ENCODE measurements around the gene GPC5. TPM values are rescaled to one million over a fixed set of nuclear protein-coding genes. Genes with fewer than 3 reads are reported as not detected.

The GPC5 gene
- total and polyA plus RNA-seq, 9 of the 15 experiments (the other 6 are each of a cell fraction or from before 2014, with no cell fraction given): 0.18 to 0.27 TPM; not detected in 7

DNA sequence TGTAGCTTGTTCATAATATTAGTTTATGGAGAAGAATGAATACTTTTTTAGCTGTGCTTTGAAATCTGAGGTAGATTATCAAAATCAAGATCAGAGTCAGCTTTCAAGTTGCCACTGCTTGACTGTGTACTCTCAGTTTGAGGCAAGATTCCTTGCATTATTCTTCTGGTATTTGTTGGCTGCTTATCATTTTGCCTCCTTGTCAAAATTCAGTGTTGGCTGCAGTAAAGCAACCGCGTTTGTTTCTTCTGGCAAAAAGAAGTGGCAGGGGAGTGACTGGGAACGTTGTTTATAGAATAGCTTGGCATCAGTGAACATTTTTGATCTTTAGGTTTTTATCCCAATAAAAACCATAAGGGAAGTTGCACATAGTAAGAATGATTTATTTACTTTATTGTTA, 1408.9 kb downstream of the GPC5 start (continued):
- TF ChIP-seq, protein P1, sequence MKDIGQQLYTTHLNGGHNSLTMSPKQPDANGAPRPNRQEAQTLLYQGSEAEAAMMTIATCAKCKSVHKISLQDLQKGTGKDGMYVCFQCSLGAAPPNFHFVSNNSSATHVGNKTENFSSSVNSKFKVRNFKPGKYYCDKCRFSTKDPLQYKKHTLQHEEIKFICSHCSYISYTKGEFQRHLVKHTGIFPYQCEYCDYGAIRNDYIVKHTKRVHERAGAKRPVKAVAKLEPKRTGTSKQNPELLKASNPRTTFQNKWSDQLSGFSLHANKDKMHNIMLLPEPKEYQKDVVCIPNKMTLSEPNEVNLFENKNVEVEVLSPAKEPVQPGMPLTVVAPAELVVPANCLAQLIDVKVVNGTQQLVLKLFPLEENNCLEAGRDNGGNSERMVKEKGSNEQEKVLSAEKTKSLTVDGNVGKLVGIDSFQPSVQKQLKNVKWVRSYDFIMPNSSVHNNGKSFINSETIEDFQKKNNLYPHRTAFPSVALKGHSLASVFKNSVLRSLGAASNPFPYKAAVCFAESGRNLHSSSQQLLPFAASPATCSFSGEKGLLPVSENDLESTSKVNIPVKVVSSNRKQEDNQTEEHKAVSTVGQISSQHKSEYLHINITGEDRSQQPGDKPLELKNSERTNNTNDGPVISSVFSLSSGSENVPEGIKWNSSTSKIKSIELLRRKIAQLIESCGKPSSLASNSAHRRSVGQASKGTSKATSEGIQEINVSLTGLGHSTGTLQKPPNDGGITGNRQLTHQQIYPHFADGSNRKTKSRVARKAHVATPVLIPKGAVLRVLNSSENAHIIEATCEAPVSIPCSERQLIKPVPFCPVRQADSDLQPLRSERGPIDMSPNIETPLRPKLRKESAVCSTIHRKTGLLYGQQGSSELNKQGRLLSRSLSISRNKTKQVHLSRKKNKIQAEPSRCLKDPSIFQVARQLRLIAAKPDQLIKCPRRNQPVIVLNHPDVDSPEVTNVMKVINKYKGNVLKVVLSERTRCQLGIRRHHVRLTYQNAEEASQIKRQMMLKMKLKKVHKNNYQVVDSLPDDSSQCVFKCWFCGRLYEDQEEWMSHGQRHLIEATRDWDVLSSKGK (CRISPR knock-in tag; IDR thresholded peaks at IDR 0.05): no peak

DNA sequence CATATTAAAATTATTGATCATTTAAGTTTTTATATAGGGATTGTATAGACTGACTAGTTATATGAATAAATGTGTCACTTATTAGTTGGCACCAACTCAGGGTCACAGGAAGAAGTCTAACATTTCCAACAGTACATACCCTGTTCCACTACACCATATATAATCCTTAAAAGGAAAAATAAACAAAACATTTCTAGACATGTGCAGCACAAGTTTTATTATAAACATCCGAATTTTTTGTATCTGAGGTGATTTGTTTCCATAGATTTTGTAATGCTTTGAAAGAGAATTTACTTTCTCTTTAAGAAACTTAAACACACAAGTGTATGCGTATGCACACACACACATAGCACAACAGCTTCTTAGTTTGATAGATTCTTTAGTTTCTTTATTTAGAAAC, 1409.5 kb downstream of the GPC5 start:
- no peak for FAIRE-seq
- no peaks in the 10 kb centered on the region for H3K79me2 ChIP-seq (ENCODE audit: control insufficient read depth, insufficient read depth, low read length)
- CTCF ChIA-PET (ENCODE audit: low intra/inter-chr PET ratio): no interaction called here

More for the DNA sequence above, 1409.5 kb downstream of the GPC5 start:
- Histone ChIP-seq H3K9ac (ENCODE audit: insufficient read depth in 1 of 2, low read depth in 2 of 2, low read length in 2 of 2) (no peak overlapping the region), H3K4me1 (replicated peaks in 1 of 2; ENCODE audit: control insufficient read depth in 2 of 2, insufficient read depth in 2 of 2, low read length in 2 of 2) (no peaks in the 10 kb centered on the region), H3K4me3 (no peak overlapping the region), H3K27me3 (ENCODE audit: control insufficient read depth in 2 of 2, insufficient read depth in 2 of 2, low read length in 2 of 2) (no peaks in the 10 kb centered on the region), H2AFZ (ENCODE audit: low read depth, low read length) (no peak overlapping the region), H3K27ac (ENCODE audit: extremely low read depth, low read depth, low read length) (no peak overlapping the region), H4K20me1 (replicated peaks; ENCODE audit: control insufficient read depth, insufficient read depth, low read length) (no peaks in the 10 kb centered on the region), H3K36me3 (ENCODE audit: control insufficient read depth, insufficient read depth, low read length) (no peaks in the 10 kb centered on the region), H3K9me1 (ENCODE audit: control insufficient read depth, insufficient read depth, low read length) (no peaks in the 10 kb centered on the region), H3K9me3 (replicated peaks; ENCODE audit: control insufficient read depth, insufficient read depth, low read depth, low read length) (no peaks in the 10 kb centered on the region), H3K4me2 (ENCODE audit: insufficient read depth, low read length) (no peak overlapping the region)
- BruUV-seq (replicated peaks): no TSS peak
- no peak for TF ChIP-seq CHD2 (IDR thresholded peaks at IDR 0.05; ENCODE audit: low read depth, low read length)
- no peak for TF ChIP-seq RNF2 (IDR thresholded peaks at IDR 0.05)
- TF ChIP-seq HOXB6 (CRISPR knock-in tag; IDR thresholded peaks at IDR 0.05; ENCODE audit: borderline replicate concordance): no peak
- TF ChIP-seq KDM4B (IDR thresholded peaks at IDR 0.05; ENCODE audit: borderline replicate concordance in 2 of 2, low read depth in 1 of 2): no peak
- no peak for TF ChIP-seq ZNF431 (CRISPR knock-in tag; IDR thresholded peaks at IDR 0.05)
- no peak for TF ChIP-seq ZSCAN32 (CRISPR knock-in tag; IDR thresholded peaks at IDR 0.05)
- no peak for TF ChIP-seq RBM14 (IDR thresholded peaks at IDR 0.05; ENCODE audit: borderline replicate concordance, insufficient read depth, low read depth, low read length)
- no peak for TF ChIP-seq RBM25 (IDR thresholded peaks at IDR 0.05; ENCODE audit: low read depth, low read length, severe bottlenecking)
- TF ChIP-seq HIVEP1 (CRISPR knock-in tag; IDR thresholded peaks at IDR 0.05): no peak
- POLR2A ChIA-PET: no interaction called here
- WGBS (ENCODE audit: insufficient coverage, low coverage, missing lambda C conversion rate): 3% methylated on average over 2 of the region's 2 CpGs
- no peak for ATAC-seq
- DNase-seq (ENCODE audit: extremely low read depth in 1 of 4, low spot score in 3 of 4): no peak
- in situ Hi-C loops (cut with MboI) (no loop called here), intact Hi-C loops (cut with micrococcal nuclease) (no loop called here)
